Mammary microvascular endothelial cell (primary cell): Measurements from ENCODE around the gene PRMT5. TPM values are rescaled to one million over a fixed set of nuclear protein-coding genes. Genes with fewer than 3 reads are reported as not detected.

Source experiments
- total RNA-seq: library from RNA; depleted of rRNA; stranded (reverse); fragments of >200 nt; gene quantifications from 2 replicates; pipeline ENCODE4 v1.2.3, GENCODE V29; 2015

The PRMT5 gene
- total RNA-seq = 71.5 and 73.8 TPM in 2 replicates

GRCh38 chr14:22929104-22929960 lies at the start of gene PRMT5:
Gene PRMT5, minus strand, starts transcription at chr14:22929376. Its CDS starts 15 bp downstream, at chr14:22929361.

GRCh38 chr14:22918804-22919600 lies 10.2 kb downstream of the PRMT5 start, which contains the start of gene RBM23:
Gene RBM23, minus strand, starts transcription at chr14:22919149.

GRCh38 chr14:22883173-22883976 lies 45.8 kb downstream of the PRMT5 start, which contains the start of gene REM2:
Gene REM2, plus strand, starts transcription at chr14:22883222. Its CDS starts 66 bp downstream, at chr14:22883288.

GRCh38 chr14:22871224-22872032 lies 57.7 kb downstream of the PRMT5 start, which contains the start of gene LRP10:
Gene LRP10, plus strand, starts transcription at chr14:22871740. Its CDS starts 564 bp downstream, at chr14:22872304.

Other genes starting within 250 kb of the PRMT5 start
- gene OXA1L, start 162.7 kb downstream of the PRMT5 start, total RNA-seq = 119 and 132 TPM in 2 replicates
- 12.2 and 12.6 TPM in 2 replicates for gene SLC7A7, start 113.9 kb downstream of the PRMT5 start, total RNA-seq
- 226 and 283 TPM in 2 replicates for gene MRPL52, start 99.5 kb downstream of the PRMT5 start, total RNA-seq
- gene MMP14, start 92.8 kb downstream of the PRMT5 start, total RNA-seq = 238 and 246 TPM in 2 replicates
- gene LRP10, start 57.6 kb downstream of the PRMT5 start, total RNA-seq = 108 and 118 TPM in 2 replicates
- 0.27 TPM in 1 of 2 replicates, not detected in the other for gene REM2, start 46.2 kb downstream of the PRMT5 start, total RNA-seq
- gene RBM23, start 10.2 kb downstream of the PRMT5 start, total RNA-seq = 56.8 and 79.5 TPM in 2 replicates
- gene HAUS4, start 27.7 kb upstream of the PRMT5 start, total RNA-seq = 61.1 and 74.4 TPM in 2 replicates
- gene AJUBA, start 53.2 kb upstream of the PRMT5 start, total RNA-seq = 44.1 and 45.2 TPM in 2 replicates
- gene C14orf93, start 80.8 kb upstream of the PRMT5 start, total RNA-seq = 5.8 and 8.2 TPM in 2 replicates
- 359 and 397 TPM in 2 replicates for gene PSMB5, start 105.5 kb upstream of the PRMT5 start, total RNA-seq
- not detected in 2 replicates for gene PSMB11, start 112.8 kb upstream of the PRMT5 start, total RNA-seq
- 11.5 and 16.7 TPM in 2 replicates for gene CDH24, start 128.1 kb upstream of the PRMT5 start, total RNA-seq
- 65.8 and 66.5 TPM in 2 replicates for gene ACIN1, start 165.8 kb upstream of the PRMT5 start, total RNA-seq
- 32.6 and 57.0 TPM in 2 replicates for gene C14orf119, start 166.1 kb upstream of the PRMT5 start, total RNA-seq
- gene CIROP, start 175.6 kb upstream of the PRMT5 start, total RNA-seq = not detected in 2 replicates
- not detected in 2 replicates for gene CEBPE, start 189.9 kb upstream of the PRMT5 start, total RNA-seq